ENCODE measurements around the gene KIRREL3.
A peak's percentile ranks its signal among the peaks of the same experiment; 100 is the strongest.

The KIRREL3 gene

GRCh38 chr11:126444072-126444471 is 556.5 kb downstream of the KIRREL3 start:
- no peak for DNase-seq (ENCODE audit: low read depth, low spot score)
- TF ChIP-seq, protein P1, sequence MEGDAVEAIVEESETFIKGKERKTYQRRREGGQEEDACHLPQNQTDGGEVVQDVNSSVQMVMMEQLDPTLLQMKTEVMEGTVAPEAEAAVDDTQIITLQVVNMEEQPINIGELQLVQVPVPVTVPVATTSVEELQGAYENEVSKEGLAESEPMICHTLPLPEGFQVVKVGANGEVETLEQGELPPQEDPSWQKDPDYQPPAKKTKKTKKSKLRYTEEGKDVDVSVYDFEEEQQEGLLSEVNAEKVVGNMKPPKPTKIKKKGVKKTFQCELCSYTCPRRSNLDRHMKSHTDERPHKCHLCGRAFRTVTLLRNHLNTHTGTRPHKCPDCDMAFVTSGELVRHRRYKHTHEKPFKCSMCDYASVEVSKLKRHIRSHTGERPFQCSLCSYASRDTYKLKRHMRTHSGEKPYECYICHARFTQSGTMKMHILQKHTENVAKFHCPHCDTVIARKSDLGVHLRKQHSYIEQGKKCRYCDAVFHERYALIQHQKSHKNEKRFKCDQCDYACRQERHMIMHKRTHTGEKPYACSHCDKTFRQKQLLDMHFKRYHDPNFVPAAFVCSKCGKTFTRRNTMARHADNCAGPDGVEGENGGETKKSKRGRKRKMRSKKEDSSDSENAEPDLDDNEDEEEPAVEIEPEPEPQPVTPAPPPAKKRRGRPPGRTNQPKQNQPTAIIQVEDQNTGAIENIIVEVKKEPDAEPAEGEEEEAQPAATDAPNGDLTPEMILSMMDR (IDR thresholded peaks at IDR 0.05; ENCODE audit: insufficient read depth, low read length, missing control alignments), result no peak
- no peak overlapping the region for H3K4me3 ChIP-seq (ENCODE audit: low read depth, low read length)
- CTCF ChIA-PET, result interaction anchor here (1.0 to 8.3 kb wide), 7 partner anchors 13 to 901 kb away, joined by 3 to 108 read pairs (median 4); no protein-coding TSS in a partner anchor
- POLR2A ChIA-PET, result no interaction called here

DNA sequence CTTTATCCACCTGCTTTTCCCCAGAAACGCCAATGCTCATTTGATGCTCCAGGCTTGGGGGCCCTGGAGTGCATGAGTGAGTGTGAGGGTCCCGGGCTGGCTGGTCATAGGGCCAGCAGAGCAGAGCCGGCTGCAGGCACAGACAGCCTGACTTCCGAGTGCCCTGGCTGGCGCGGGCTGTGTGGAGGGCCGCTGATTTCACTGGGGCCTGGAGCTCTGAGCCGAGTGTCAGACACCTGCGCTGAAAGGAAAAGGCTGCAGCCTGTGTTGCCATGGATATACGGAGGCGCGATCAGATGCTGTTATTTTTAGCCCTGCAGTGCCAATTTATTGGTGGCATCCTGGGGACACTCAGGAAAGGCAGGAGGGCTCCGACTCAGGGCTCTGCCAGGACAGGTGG is 557.5 kb downstream of the KIRREL3 start:
- TF ChIP-seq, protein P1 (IDR thresholded peaks at IDR 0.05; ENCODE audit: insufficient read depth, low read length, missing control alignments), result no peak
- no peak for DNase-seq (ENCODE audit: low read depth, low spot score)
- no peak overlapping the region for H3K4me3 ChIP-seq (ENCODE audit: low read depth, low read length)
- ChIA-PET POLR2A (no interaction called here), CTCF (interaction anchor here (1.0 to 8.3 kb wide), 12 partner anchors 10 to 1051 kb away, joined by 3 to 108 read pairs (median 15); no protein-coding TSS in a partner anchor)

GRCh38 chr11:126440792-126441514 is 559.6 kb downstream of the KIRREL3 start:
- TF ChIP-seq, protein P1 (IDR thresholded peaks at IDR 0.05; ENCODE audit: insufficient read depth, low read length, missing control alignments), result peak; percentile 92
- DNase-seq (ENCODE audit: low read depth, low spot score), result no peak
- no peak overlapping the region for H3K4me3 ChIP-seq (ENCODE audit: low read depth, low read length)
- ChIA-PET POLR2A (no interaction called here), CTCF (interaction anchor here (0.5 to 8.3 kb wide), 52 partner anchors 8 to 1053 kb away, joined by 3 to 108 read pairs (median 5); partner anchors contain the start of gene KIRREL3)

DNA sequence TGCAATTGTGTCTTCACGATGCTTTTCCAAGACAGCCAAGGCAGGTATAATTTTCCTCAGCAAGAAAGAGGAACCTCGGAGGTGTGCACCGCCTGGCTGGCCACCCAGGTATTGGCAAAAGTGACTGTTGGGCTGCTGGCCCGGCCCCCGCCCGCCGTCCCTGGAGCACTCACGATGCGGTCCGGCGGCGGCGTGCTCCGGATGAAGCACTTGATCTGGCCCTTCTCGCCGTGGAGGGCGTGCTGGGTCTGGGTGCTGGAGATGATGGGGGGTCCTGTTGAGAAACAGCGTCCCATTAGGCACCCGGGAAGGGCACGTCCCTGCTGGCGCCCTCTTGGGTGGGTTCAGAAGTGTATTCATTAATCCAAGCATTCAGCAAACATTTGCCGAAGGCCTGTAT is 560.3 kb downstream of the KIRREL3 start:
- ChIA-PET POLR2A (no interaction called here), CTCF (interaction anchor here (0.5 to 8.3 kb wide), 40 partner anchors 9 to 1054 kb away, joined by 3 to 108 read pairs (median 5); no protein-coding TSS in a partner anchor)

GRCh38 chr11:126438691-126439090 is 561.9 kb downstream of the KIRREL3 start:
- DNase-seq (ENCODE audit: low read depth, low spot score), result no peak
- no peak overlapping the region for H3K4me3 ChIP-seq (ENCODE audit: low read depth, low read length)

More for the DNA sequence above, 560.3 kb downstream of the KIRREL3 start:
- no peak for DNase-seq (ENCODE audit: low read depth, low spot score)
- H3K4me3 ChIP-seq (ENCODE audit: low read depth, low read length), result no peak overlapping the region
- TF ChIP-seq, protein P1 (IDR thresholded peaks at IDR 0.05; ENCODE audit: insufficient read depth, low read length, missing control alignments), result no peak

GRCh38 chr11:126438272-126438671 is 562.3 kb downstream of the KIRREL3 start:
- no peak for DNase-seq (ENCODE audit: low read depth, low spot score)
- CTCF ChIA-PET, result interaction anchor here (1.2 to 8.3 kb wide), 4 partner anchors 7 to 907 kb away, joined by 3 to 104 read pairs (median 46); no protein-coding TSS in a partner anchor
- no peak overlapping the region for H3K4me3 ChIP-seq (ENCODE audit: low read depth, low read length)
- POLR2A ChIA-PET, result no interaction called here
- TF ChIP-seq, protein P1 (IDR thresholded peaks at IDR 0.05; ENCODE audit: insufficient read depth, low read length, missing control alignments), result no peak

More at GRCh38 chr11:126438691-126439090, 561.9 kb downstream of the KIRREL3 start:
- CTCF ChIA-PET, result interaction anchor here (1.2 to 8.3 kb wide), 4 partner anchors 7 to 907 kb away, joined by 3 to 104 read pairs (median 46); no protein-coding TSS in a partner anchor
- TF ChIP-seq, protein P1 (IDR thresholded peaks at IDR 0.05; ENCODE audit: insufficient read depth, low read length, missing control alignments), result no peak
- POLR2A ChIA-PET, result no interaction called here
